A673 (cell line): Measurements from ENCODE around the gene ARHGAP4. TPM values are rescaled to one million over a fixed set of nuclear protein-coding genes. Genes with fewer than 3 reads are reported as not detected.

Source experiments
- BruUV-seq: library from RNA; stranded (reverse); fragments of 400-500 nt; replicated peaks from 2 replicates; lab custom pipeline; 2021; lab: Mats Ljungman, UMichigan
- CTCF ChIA-PET: fragments of 300-600 bp; sonication (Branson Sonifier 250); formaldehyde crosslinking; loops from one replicate; lab custom pipeline; 2022; ENCODE audit warnings: antibody characterized with exemption; lab: Charles Lee
- POLR2A ChIA-PET: fragments of 300-600 bp; sonication (Branson Sonifier 250); formaldehyde crosslinking; loops from one replicate; lab custom pipeline; 2022; ENCODE audit warnings: antibody characterized with exemption; ENCODE audit not compliant: low non-redundant PET; lab: Charles Lee
- DNase-seq: peaks from one replicate; pipeline ENCODE4 v3.0.0-alpha.2; 2015; ENCODE audit warnings: low spot score
- H3K27ac ChIP-seq: fragments of 200-600 bp; sonication (generic); 2 replicates; pipeline ENCODE4 v1.5.1; 2016; ENCODE audit warnings: mixed run types, low read depth, mild to moderate bottlenecking, mixed read lengths, antibody characterized with exemption, low read length; ENCODE audit not compliant: poor library complexity, severe bottlenecking
- H3K27me3 ChIP-seq: fragments of 200-600 bp; sonication (generic); replicated peaks from 2 replicates; pipeline ENCODE4 v1.6.1; 2017; ENCODE audit warnings: mixed run types, low read depth, mild to moderate bottlenecking, mixed read lengths, antibody characterized with exemption, low read length; ENCODE audit not compliant: insufficient read depth, poor library complexity
- H3K36me3 ChIP-seq: fragments of 200-600 bp; sonication (generic); 2 replicates; pipeline ENCODE4 v1.6.1; 2016; ENCODE audit warnings: mixed run types, mild to moderate bottlenecking, mixed read lengths, antibody characterized with exemption, low read length; ENCODE audit not compliant: insufficient read depth, poor library complexity, severe bottlenecking
- H3K4me1 ChIP-seq: fragments of 200-600 bp; sonication (generic); 2 replicates; pipeline ENCODE4 v1.6.1; 2017; ENCODE audit warnings: mixed run types, mild to moderate bottlenecking, mixed read lengths, antibody characterized with exemption, low read length; ENCODE audit not compliant: insufficient read depth, poor library complexity, severe bottlenecking
- H3K4me3 ChIP-seq: fragments of 200-600 bp; sonication (generic); 2 replicates; pipeline ENCODE4 v1.5.1; 2016; ENCODE audit warnings: low read depth, mixed run types, mild to moderate bottlenecking, mixed read lengths, low read length; ENCODE audit not compliant: poor library complexity, severe bottlenecking
- H3K9me3 ChIP-seq: fragments of 200-600 bp; sonication (generic); 2 replicates; pipeline ENCODE4 v1.6.1; 2016; ENCODE audit warnings: mixed run types, low read depth, mild to moderate bottlenecking, mixed read lengths, antibody characterized with exemption, low read length; ENCODE audit not compliant: poor library complexity, severe bottlenecking
- CTCF ChIP-seq: fragments of 300-800, 200-600 bp; sonication (generic); conservative IDR thresholded peaks from 2 replicates; pipeline ENCODE4 v1.5.1; 2017; ENCODE audit warnings: low read depth, mild to moderate bottlenecking, antibody characterized with exemption, low read length, moderate library complexity, mixed read lengths
- EZH2 ChIP-seq: fragments of 200-600 bp; sonication (generic); IDR thresholded peaks from 2 replicates; pipeline ENCODE4 v1.6.1; 2017; ENCODE audit warnings: borderline replicate concordance, low read depth, mild to moderate bottlenecking, mixed read lengths, antibody characterized with exemption, low read length; ENCODE audit not compliant: poor library complexity, severe bottlenecking
- intact Hi-C: fragments of 100-400 bp; cut with micrococcal nuclease; formaldehyde crosslinking; loops from one replicate; pipeline ENCODE4 v1.10.0; 2022; ENCODE audit not compliant: unreplicated experiment
- total RNA-seq: library from RNA; stranded (reverse); gene quantifications from 2 replicates; pipeline ENCODE4 v1.2.3, GENCODE V29; 2021

Gene ARHGAP4
- total RNA-seq, 1 experiment from 2014 or later: 43.0 TPM

- Histone ChIP-seq H3K4me3 (no peak within 1 kb of the TSS), H3K4me1 (no peaks in the 10 kb centered on the region), H3K9me3 (no peaks in the 10 kb centered on the region), H3K27me3 (no peaks in the 10 kb centered on the region), H3K36me3 (no peaks in the 10 kb centered on the region), H3K27ac (no peak within 1 kb of the TSS)
- no peak for DNase-seq
- TF ChIP-seq CTCF: no peak
- TF ChIP-seq EZH2: no peak
- ChIA-PET CTCF (no interaction called here), POLR2A (no interaction called here)
- no TSS peak for BruUV-seq
- intact Hi-C loops: no loop called here
Observed at GRCh38 chrX:153903991-153904957, 21.8 kb downstream of the ARHGAP4 start, which contains the start of gene AVPR2. Gene AVPR2 (plus strand): TSS chrX:153904673. CDS start chrX:153905146, 473 bp downstream.

- TF ChIP-seq CTCF: no peak
- no peak for TF ChIP-seq EZH2
- Histone ChIP-seq H3K9me3 (no peaks in the 10 kb centered on the region), H3K36me3 (no peaks in the 10 kb centered on the region), H3K27ac (no peak overlapping the region), H3K27me3 (no peaks in the 10 kb centered on the region), H3K4me1 (no peaks in the 10 kb centered on the region), H3K4me3 (no peak overlapping the region)
- intact Hi-C loops: no loop called here
- no TSS peak for BruUV-seq
- no peak for DNase-seq
- ChIA-PET POLR2A (no interaction called here), CTCF (no interaction called here)
Observed at GRCh38 chrX:153903238-153903980, 22.7 kb downstream of the ARHGAP4 start.

GRCh38 chrX:153902385-153902784 lies 23.7 kb downstream of the ARHGAP4 start:
- H3K27me3 ChIP-seq: no peaks in the 10 kb centered on the region
- no peak for DNase-seq
- POLR2A ChIA-PET: no interaction called here
- no peak overlapping the region for H3K27ac ChIP-seq
- H3K4me1 ChIP-seq: no peaks in the 10 kb centered on the region
- H3K36me3 ChIP-seq: no peaks in the 10 kb centered on the region
- intact Hi-C loops: no loop called here
- H3K4me3 ChIP-seq: no peak overlapping the region
- CTCF ChIA-PET: no interaction called here
- TF ChIP-seq EZH2 (no peak), CTCF (no peak)
- H3K9me3 ChIP-seq: no peaks in the 10 kb centered on the region
- no TSS peak for BruUV-seq
